ENCODE data around the gene SSTR4.

SSTR4 gene

DNA sequence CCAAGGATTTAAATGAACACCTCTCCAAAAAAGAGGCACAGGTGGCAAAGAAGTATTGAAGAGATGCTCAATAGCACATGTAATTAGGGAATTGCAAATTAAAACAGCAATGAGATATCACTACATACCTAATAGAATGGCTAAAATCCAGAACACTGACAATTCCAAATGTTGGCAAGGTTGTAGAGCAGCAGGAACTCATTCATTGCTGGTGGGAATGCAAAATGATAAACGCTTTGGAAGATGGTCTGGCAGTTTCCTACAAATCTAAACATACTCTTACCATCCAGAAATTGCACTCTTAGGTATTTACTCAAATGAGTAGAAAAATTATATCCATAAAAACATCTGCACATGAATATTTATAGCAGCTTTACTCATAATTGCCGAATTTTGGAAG is 34.0 kb downstream of the SSTR4 start:
- no peak for DNase-seq

DNA sequence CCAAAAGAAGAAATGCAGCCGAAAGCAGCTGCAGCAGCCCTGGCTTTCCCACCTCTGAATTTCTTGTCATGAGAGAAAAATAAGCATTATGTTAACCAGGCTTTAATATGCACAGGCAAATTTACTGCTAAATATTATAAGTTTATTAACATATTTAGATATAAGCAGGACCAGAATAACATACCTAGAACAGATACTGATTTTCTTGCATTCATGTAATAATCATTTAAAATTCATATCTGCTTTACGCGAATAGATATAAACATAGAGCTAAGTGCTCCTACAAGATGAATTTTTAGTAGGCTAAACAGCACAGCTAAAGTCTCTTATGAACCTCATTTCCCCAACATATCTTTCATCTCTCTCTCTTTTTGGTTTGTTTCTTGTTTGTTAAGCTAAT is 36.3 kb downstream of the SSTR4 start:
- no peak for DNase-seq

DNA sequence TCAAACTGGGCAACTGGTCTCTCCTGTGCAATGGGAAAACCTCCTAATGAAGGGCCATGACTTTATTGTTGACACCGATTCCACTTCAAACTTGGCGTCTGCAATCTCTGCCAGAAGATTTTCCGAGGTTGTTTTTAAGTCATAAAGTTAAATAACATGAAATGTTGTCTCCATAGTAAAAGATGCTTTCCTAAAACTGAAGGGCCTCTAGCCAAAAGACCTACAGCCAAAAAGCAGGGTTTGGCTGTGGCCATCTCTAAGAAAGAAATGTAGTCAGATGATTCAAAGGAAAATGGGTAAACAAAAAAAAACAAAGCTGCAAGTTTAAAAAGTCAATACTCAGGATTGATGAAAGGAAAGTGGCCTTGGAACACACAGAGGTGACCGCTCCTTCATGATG is 36.9 kb downstream of the SSTR4 start:
- DNase-seq = no peak

DNA sequence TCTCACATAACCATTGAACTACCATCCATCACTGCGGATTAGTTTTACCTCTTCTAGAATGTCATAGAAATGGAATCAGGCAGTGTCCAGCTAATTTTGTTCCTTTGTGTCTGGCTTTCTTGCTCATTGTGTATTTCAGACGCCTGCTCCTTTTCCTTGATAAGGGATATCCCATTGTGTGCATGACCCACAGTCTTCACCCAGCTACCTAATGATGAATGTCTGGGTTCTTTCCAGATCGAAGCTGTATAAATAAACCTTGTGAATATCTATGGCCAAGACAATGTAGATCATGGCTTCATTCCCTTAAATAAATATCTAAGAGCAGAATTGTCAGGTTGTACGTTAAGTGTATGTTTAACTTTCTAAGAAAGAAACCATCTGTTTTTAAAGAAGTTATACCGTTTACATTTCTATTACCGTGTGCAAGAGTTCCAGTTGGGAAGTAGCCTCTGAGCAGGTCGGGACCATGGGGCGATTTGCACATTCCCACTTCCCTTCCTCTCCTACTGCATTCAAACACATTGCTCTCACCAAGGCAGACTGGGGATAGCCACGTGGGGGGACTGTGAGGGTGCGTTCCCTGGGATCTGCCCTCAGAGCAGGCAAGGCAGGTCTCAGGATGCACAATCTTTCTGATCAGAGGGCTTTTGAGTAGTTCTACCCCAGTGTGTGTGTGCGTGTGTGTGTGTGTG is 37.9 kb downstream of the SSTR4 start:
- no peak for DNase-seq

DNA sequence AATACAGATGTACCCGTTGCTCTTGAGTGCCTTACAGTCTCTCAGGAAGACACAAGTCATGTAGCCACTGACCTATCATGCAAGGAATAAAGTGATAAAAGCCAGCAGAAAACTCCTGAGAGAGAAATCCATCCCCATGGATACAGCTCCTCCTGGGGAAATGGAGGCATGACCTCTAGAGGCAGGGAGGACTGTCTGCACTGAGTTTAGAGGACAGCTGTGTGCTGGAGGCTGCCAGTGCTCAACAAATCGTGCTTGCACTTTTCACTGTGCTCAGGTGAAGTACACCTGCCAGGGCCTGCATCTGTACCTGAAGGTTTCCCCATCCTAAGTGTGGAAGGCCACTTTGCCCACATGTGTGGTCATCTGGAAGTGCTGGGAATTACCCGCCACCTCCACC is 38.9 kb downstream of the SSTR4 start:
- DNase-seq = no peak

DNA sequence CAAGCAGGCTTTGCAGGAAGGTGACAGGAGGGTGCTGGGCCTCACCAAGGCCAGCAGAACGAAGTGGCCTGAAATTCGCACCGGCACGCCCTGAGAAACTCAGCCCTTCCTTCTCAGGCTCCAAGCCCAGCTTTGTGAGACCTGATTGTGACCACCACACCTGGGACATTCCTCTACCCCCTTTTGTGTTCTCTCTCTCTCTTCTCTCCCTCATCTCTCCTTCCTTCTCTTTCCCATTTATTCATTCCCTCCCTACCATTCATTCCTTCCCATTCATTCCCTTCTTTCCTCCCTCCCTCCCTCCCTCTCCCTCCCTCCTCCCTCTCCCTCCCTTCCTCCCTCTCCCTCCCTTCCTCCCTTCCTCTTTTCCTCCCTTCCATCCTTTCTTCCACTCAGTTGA is 42.2 kb downstream of the SSTR4 start:
- no peak for DNase-seq

DNA sequence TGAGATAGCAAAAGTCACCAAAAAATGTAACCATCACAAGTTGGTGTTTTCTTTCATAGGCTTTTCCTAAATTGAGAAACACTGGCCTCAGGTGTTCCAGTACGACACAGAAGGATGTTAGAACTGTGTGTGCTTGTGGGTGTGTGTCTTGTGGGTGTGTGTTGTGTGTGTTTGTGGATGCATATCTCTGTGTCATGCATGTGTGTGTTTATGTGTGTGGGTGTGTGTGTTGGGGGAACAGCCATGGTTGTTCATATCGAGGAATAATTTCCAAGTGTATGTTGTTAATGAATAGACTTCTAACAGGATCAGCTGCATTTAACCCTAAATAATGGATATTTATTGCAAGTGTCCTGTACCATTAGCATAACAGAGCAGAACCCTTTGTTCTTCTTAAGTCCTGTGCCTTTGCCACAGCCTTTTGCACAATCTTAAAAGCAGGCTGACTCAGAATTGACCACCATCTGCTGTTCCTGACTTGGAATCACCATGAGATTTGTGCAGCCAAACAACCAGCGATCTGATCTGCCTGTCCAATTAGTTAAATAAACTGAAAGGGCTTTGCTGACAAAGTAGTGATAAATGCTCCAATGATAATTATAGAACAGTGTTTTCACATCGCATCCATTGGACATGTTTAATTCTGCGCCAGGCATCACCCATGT is 43.4 kb downstream of the SSTR4 start:
- no peak for DNase-seq

DNA sequence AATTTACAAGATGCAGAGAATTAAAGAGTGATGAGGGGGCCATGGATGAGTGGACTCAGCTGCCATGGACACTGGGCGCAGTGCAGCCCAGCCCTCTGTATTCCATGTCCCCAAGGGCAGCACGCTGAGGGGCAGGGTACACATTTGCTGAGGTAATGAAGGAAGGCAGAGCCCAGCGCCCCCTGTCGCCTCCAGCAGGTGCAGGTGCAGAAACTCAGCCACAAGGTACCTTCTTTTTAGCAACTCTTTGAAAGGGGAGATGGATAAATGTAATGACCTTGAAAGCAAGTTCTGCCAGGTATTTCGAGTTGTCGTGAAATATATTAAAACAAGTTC is 43.9 kb downstream of the SSTR4 start:
- DNase-seq = no peak

DNA sequence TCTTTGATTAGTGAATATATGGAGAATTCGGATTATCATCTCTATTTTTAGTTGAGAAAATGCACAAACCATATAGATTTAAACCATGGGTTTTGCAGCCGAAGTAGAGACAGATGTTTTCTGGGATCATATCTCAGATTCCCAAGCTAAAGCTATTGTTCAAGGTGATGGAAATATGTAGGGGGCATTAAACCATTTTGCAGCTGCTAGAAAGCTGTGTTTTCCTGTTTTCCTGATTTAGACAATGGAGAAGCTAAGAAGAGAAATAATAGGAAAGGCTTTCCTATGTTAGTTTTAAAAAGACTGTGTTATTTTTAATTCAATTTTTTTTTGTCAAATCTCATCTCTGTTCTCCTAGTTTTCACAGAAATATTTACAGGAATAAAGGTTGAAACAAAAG is 44.8 kb downstream of the SSTR4 start:
- no peak for DNase-seq

DNA sequence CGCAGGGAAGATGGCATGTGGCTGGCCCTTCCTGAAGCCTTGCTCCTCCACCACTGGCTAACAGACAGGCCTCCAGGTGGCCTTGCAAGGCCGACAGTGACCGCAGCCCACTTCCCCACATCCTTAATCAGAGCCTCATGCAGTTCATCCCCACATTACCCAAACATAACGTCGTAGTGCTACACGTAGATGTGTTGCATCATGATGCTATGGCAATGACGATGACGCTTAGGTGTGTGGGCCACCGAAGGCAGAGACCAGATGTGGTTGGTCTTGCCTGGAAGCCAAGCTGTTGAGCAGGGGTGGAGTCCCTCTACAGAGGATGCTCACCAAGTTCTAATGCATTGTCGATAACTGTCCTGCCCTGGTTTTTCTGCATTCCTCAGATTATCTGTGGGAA is 45.4 kb downstream of the SSTR4 start:
- DNase-seq = no peak

DNA sequence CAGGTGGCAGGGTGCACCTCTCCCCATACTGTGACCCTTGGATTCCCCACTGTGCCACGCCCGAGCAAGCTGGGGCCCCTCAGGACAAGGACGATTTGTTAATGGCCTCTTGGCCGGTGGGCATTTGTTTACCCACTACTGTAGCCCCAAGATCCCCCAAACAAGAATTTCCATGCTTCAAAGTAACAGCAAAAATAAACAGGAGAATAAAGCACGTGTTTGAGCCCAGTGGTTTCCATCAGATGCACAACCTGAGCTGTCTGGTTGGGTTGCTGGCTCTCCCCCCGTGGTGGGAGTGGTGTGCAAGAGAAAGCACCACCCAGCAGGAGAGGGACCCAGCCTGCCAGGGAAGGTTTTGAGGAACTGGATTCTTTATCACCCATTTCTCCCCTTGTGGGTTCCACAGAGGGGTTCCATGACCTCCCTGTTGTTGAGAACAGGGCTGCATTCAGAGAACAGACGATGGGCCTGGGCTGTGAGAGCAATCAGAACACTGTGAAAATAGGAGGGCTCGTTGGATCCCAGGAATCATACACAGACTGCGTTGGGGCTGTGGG is 46.2 kb downstream of the SSTR4 start:
- DNase-seq = no peak

DNA sequence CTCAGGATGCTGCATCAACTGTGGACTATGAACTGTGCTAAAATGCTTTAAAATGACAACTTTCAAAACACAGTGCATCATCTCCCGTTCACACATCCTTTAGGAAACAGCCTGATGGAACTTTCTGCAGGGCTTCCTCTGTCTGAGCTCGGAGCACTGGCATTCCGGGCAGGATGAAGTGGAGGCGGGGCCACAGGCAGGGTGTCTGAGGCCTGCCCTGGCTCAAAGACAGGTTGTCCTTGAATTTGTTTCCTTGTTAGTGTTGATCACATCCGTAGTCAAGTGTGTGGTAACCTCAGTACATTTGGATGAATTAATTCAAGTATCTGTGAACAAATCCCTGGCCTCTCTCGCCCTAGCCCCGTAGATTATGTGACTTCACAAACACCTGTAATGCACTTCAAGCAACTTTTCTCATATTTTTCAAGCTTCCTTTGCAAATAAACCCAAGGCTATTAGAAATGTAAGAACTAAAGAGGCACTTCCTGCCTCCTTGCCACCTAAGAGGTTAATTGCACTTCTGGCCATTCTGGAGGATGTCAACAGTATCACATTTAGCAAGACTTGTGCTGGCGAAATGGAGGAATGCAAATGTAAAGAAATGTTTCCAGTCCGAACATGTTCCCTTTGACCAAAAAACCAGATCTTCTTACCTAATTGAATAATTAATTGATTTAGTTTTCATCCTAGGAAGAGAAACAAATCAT is 47.9 kb downstream of the SSTR4 start:
- DNase-seq = no peak

DNA sequence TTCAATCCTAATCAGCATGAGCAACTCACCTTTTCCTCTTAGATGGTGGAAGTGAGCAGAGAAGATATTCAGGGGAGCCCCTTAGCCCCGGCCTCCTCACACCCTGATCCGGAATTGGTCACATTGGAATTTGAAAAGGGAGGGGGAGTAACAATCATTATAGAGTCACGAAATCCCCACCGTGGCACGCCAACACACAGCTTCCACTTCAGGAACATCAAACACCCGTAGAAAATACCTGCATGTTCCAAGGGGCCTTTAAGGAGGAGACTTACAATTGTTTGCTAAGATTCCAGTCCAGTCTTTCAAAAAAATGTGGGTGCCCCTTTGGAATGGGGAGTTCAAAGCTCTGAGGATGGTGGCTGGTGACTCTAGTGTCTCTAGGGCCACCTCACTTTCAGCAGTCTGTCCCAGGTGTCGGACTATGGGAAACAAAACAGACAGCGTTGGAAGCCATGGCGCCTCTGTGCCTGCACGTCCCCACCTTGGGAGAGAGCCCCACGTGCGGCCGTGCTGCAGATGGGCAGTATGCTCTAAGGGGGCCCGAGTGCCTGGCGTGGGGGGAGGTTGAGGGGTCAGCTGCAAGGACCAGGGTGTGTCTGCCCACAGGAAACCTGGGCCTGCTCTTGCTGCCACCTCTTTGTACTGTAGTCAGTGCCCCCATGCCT is 48.6 kb downstream of the SSTR4 start:
- DNase-seq = no peak

DNA sequence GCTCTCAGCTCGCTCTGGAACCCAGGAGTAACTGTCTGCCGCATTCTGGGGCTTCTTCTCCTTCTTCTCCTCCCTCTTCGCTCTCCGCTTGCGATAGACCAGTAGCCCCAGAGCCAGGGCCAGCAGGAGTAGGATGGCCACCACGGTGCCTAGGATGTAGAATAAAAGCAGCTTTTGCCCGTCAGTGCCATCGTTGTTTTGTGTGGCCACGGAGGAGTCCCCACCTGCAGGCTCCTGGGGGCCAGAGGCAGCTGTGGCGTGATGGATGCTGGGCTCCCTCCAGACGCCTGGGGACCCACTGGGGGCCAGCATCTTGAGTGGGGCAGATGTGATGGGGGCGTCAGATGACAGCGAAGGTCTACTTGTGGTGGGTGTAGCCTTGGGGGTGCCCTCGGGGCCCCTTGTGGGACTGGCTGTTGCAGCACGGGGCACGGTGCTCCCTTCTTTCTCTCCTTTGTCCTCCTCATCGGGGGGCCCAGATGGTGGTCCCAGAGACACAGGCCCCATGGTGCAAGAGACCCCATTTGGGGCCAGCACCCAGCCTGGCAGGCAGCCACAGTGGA is 49.3 kb downstream of the SSTR4 start:
- no peak for DNase-seq

DNA sequence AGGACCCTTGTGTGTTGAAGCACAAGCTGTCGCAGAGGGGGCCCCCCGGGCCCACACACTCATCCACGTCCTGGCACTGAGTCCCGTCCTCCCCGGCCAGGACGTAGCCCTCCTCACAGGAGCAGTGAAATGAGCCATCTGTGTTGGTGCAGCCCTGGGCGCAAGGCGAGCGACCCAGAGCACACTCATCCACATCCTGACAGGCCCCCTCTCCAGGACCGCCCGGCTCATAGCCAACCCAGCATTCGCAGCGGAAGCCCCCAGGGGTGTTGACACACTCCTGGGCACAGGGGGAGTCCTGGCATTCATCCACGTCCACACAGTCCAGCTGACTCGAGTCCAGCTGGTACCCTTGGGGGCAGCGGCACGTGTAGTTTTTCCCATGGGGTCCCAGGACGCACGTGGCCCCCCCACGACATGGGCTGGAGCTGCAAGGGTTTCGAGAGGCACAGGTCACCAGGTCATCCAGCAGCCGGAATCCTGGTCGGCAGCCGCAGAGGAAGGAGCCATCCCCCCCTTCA is 49.8 kb downstream of the SSTR4 start:
- no peak for DNase-seq

DNA sequence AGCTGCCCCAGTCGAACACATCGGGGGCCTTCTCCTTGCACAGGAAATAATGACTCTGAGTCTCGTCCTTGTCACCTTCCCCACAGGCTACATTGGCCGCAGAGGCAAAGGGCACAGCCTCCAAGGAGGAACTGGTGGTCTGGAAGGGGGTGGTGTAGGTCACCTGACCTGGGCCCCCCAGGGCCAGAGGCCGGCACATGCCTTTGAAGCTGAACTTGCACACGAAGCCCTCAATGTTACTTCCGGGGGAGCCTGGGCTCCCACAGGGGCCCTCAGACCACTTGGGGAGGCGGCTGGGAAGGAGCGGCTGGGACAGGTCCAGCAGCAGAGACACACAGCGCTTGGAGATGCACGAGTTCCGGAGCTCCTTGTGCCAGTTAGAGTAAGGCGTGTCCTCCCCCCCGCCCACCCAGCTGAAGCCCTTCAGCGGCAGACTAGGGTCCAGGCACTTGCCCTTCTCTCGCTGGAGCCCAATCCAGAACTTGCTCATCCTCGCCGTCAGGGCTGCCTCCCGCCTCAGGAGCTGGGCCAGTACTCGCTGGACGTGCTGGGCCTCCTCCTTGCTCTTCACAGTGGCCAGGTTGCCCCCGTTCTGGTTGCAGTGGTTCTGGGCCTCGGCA is 50.4 kb downstream of the SSTR4 start:
- DNase-seq = no peak

DNA sequence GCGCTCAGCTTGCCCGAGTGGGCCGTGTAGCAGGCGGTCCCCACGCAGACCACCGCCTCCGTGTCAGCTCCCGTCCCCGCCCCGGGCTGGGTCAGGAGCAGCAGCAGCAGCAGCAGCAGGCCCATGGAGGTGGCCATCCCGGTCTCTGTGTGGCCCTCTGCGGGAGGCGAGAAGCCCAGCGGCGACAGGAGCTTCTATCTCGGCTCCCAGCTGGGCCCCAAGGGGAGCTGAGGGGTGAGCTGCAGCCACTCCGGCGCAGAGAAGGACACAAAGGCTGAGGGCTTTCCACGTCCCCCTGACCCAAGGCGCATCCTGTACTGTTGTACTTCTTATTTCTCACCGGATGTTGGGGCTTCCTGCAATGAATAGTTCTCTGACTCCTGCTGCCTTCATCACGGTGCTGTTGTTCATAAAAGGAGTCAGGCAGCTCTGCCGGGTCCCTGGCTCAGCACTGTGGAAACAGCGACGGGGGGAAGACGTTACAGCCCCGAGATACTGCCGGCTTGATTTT is 51.0 kb downstream of the SSTR4 start, which contains the start of gene CD93:
CD93 (minus strand) TSS at position 269 of the 511 bp plus-strand sequence; CDS start at position 137, 132 bp downstream.
- DNase-seq = peak; percentile 22

DNA sequence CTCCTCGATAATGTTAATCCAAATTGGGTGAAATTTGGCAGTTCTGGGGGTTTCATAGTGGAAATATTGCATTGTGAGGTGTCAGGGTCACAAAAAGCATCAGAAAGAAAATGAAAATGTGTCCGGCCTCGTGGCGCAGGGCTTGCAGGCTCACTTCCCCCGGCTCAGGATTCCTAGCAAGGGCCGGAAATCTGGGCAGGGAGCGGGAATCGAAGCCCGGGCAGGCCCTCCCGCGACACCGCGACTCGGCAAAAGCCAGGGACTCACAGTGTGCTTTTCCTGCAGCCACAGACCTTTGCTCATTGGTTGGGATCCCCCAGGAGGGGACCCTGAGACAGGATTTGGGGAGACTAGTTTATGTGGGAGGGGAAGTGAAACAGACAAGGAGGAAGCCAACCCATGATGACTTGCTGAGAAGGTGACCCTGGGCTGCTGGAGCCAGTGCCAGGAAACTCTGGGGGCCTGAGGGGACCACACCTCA is 51.9 kb downstream of the SSTR4 start:
- DNase-seq = no peak

DNA sequence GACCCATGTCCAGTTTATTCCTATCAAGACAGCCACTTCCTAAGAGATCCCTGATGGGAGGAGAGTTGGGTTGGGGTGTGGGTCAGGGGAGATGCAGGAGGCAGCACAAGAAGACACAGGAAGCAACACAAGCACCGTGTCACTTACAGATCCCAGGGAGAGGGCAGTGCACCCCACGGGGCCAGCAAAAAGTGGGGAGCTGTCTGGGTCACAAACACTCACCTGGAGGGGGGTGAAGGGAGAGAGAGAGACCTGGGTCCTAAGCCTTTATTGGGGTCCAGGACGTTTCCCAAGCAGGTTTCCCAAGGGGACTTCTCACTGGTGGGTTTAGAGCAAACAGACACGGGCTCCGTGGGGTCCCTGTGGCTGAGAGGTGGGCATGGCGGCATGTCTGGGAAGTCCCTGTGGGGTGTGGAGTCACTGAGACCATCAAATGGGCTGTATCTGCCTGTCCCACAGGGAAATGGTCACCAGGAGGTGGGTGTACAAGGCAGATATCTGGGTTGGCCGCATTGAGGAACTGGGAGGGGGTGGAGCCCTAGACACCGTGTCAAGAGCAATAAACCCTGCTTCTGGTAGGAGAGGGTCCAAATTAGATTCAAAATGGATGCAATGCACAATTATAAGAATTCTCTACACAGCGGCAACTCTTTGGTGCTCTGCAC is 52.6 kb downstream of the SSTR4 start:
- no peak for DNase-seq

Data from fibroblast of skin of right quadriceps (primary cell).